Epithelial cell of proximal tubule (primary cell): ENCODE data around the gene CTNNA2. TPM values are rescaled to one million over a fixed set of nuclear protein-coding genes. Genes with fewer than 3 reads are reported as not detected.
A peak's percentile ranks its signal among the peaks of the same experiment; 100 is the strongest.
"Not testable (repeated sequence)": the region's sequence is repeated elsewhere in the genome, so short reads cannot be mapped to it uniquely, and the experiment has no call there.

Experiments used
- DNase-seq: peaks from one replicate; pipeline ENCODE4 v3.0.0-alpha.2; 2011; ENCODE audit warnings: low read depth
- H3K4me3 ChIP-seq: 2 replicates; pipeline ENCODE4 v1.5.1; 2011; ENCODE audit warnings: low read depth, mild to moderate bottlenecking, low read length
- CTCF ChIP-seq: conservative IDR thresholded peaks from 2 replicates; pipeline ENCODE4 v1.5.1; 2012; ENCODE audit warnings: low read depth, mild to moderate bottlenecking, low read length
- total RNA-seq: library from RNA; depleted of rRNA; stranded (reverse); fragments of >200 nt; gene quantifications from 2 replicates; pipeline ENCODE4 v1.2.3, GENCODE V29; 2015

Gene CTNNA2
- total RNA-seq, 1 donor from 2014 or later = 0.06 TPM

- no peak for TF ChIP-seq CTCF
- no peak for DNase-seq
- no peak overlapping the region for H3K4me3 ChIP-seq
Measured at GRCh38 chr2:80092474-80092873, 579.6 kb downstream of the CTNNA2 start.

- H3K4me3 ChIP-seq, DNase-seq: not testable (repeated sequence)
Measured at GRCh38 chr2:80098503-80098902, 585.7 kb downstream of the CTNNA2 start.

GRCh38 chr2:80102026-80102425 is 589.2 kb downstream of the CTNNA2 start:
- H3K4me3 ChIP-seq = no peak overlapping the region
- no peak for TF ChIP-seq CTCF
- DNase-seq = peak; percentile 23

GRCh38 chr2:80105015-80105640 is 592.3 kb downstream of the CTNNA2 start:
- TF ChIP-seq CTCF = no peak
- no peak overlapping the region for H3K4me3 ChIP-seq
- no peak for DNase-seq

GRCh38 chr2:80111185-80111584 is 598.3 kb downstream of the CTNNA2 start:
- DNase-seq = no peak
- no peak overlapping the region for H3K4me3 ChIP-seq
- no peak for TF ChIP-seq CTCF

- DNase-seq = no peak
- H3K4me3 ChIP-seq = no peak overlapping the region
- TF ChIP-seq CTCF = no peak
Measured at GRCh38 chr2:80112790-80113189, 599.9 kb downstream of the CTNNA2 start.

- no peak for TF ChIP-seq CTCF
- DNase-seq = no peak
- no peak overlapping the region for H3K4me3 ChIP-seq
Measured at GRCh38 chr2:80113399-80113798, 600.5 kb downstream of the CTNNA2 start.
